ENCODE measurements around the gene SLC37A4. TPM values are rescaled to one million over a fixed set of nuclear protein-coding genes. Genes with fewer than 3 reads are reported as not detected.

Gene SLC37A4
- total RNA-seq, 1 donor from 2014 or later, result 21.2 TPM

DNA sequence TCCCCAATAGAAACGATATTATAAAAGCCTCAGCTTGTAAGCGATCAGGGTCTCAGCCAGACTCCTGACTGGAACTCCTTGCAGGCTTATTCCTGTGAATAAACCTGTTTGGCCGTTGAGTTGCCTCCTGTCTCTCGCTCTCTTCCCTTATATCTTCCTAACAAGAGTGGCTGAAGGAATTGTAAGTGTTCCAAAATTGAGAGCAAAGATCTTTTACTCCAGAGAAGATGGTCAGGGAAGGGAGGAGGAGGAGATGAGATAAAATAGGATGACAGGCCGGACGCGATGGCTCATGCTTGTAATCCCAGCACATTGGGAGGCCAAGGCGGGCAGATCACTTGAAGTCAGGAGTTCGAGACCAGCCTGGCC lies 1.2 kb upstream of the SLC37A4 start:
- H3K9me3 Mint-ChIP-seq (ENCODE audit: unreplicated experiment), result peaks cover 3% of the 10 kb centered on the region
- H3K27me3 Mint-ChIP-seq (ENCODE audit: unreplicated experiment), result peaks cover 5% of the 10 kb centered on the region
- H3K36me3 Mint-ChIP-seq (ENCODE audit: unreplicated experiment), result no peaks in the 10 kb centered on the region
- no peak for TF ChIP-seq CTCF (IDR thresholded peaks at IDR 0.05; ENCODE audit: partially characterized antibody, unreplicated experiment)
- no peak for DNase-seq
- peaks cover 11% of the 10 kb centered on the region for H3K4me1 Mint-ChIP-seq (ENCODE audit: low read depth, unreplicated experiment)
- H3K27ac Mint-ChIP-seq (ENCODE audit: unreplicated experiment), result no peak overlapping the region
- H3K4me3 Mint-ChIP-seq (ENCODE audit: unreplicated experiment), result no peak overlapping the region

DNA sequence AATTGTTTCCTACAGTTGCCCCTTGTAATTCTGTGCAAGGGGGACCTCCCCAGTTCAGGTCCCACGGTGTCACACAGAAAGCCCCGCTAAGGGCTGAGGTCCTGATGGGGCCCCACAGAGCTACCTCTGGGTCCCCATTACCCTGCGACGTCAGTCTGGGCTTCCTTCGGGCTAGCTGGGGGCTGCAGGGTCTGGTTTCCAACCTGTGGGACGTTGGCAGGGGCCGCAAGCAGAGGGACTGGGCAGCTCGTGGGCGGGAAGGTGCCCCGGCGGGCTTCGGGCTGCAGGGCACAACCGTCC lies 698 bp downstream of the SLC37A4 start:
- no peak for DNase-seq
- Mint-ChIP-seq H3K36me3 (ENCODE audit: unreplicated experiment) (no peaks in the 10 kb centered on the region), H3K9me3 (ENCODE audit: unreplicated experiment) (peaks cover 3% of the 10 kb centered on the region), H3K27ac (ENCODE audit: unreplicated experiment) (no peak overlapping the region), H3K4me1 (ENCODE audit: low read depth, unreplicated experiment) (peaks cover 11% of the 10 kb centered on the region), H3K4me3 (ENCODE audit: unreplicated experiment) (peak overlapping the region; percentile 86), H3K27me3 (ENCODE audit: unreplicated experiment) (peaks cover 5% of the 10 kb centered on the region)
- no peak for TF ChIP-seq CTCF (IDR thresholded peaks at IDR 0.05; ENCODE audit: partially characterized antibody, unreplicated experiment)

DNA sequence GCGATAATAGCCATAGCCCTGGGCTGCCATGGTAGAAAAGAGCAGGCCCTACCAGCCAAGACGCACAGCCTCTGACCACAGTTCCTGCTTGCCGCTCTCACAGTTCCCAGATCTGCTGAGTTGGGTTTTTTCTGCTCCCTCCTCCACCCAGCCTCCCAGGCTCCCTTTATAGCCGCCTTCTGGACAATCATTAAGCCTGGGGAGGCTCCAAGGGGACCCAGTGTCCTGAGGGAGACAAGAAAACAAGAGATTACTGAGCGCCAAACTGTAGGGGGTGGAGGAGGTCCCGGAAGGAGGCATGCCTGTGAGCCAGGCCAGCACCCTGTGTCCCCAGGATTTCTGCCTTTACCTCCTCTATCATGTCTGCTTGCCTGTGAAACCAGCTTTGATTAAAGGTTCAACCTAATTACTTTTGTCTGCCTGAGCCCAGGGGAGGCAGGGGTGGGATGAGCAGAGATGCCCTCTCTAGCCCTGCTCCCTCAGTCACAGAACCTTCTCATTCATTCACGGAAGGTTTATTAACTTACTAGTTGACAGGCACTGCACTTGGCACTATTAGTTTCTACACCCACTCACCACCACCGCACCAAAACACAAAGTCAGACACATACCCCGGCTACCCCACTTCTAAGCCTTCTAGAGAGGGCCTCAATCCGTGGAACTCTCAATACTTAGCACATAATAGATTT lies 1.2 kb downstream of the SLC37A4 start:
- peaks cover 5% of the 10 kb centered on the region for H3K27me3 Mint-ChIP-seq (ENCODE audit: unreplicated experiment)
- H3K36me3 Mint-ChIP-seq (ENCODE audit: unreplicated experiment), result no peaks in the 10 kb centered on the region
- H3K27ac Mint-ChIP-seq (ENCODE audit: unreplicated experiment), result peak overlapping the region; percentile 34
- DNase-seq, result no peak
- H3K4me1 Mint-ChIP-seq (ENCODE audit: low read depth, unreplicated experiment), result peaks cover 11% of the 10 kb centered on the region
- H3K4me3 Mint-ChIP-seq (ENCODE audit: unreplicated experiment), result peak overlapping the region; percentile 86
- TF ChIP-seq CTCF (IDR thresholded peaks at IDR 0.05; ENCODE audit: partially characterized antibody, unreplicated experiment), result no peak
- H3K9me3 Mint-ChIP-seq (ENCODE audit: unreplicated experiment), result peaks cover 3% of the 10 kb centered on the region

- Mint-ChIP-seq H3K4me1 (ENCODE audit: low read depth, unreplicated experiment) (peaks cover 11% of the 10 kb centered on the region), H3K36me3 (ENCODE audit: unreplicated experiment) (no peaks in the 10 kb centered on the region), H3K27me3 (ENCODE audit: unreplicated experiment) (peaks cover 5% of the 10 kb centered on the region), H3K4me3 (ENCODE audit: unreplicated experiment) (peak overlapping the region; percentile 86), H3K27ac (ENCODE audit: unreplicated experiment) (peak overlapping the region; percentile 33), H3K9me3 (ENCODE audit: unreplicated experiment) (peaks cover 3% of the 10 kb centered on the region)
- DNase-seq, result no peak
- TF ChIP-seq CTCF (IDR thresholded peaks at IDR 0.05; ENCODE audit: partially characterized antibody, unreplicated experiment), result no peak
Observed at GRCh38 chr11:119029069-119029339, 1.7 kb downstream of the SLC37A4 start.

DNA sequence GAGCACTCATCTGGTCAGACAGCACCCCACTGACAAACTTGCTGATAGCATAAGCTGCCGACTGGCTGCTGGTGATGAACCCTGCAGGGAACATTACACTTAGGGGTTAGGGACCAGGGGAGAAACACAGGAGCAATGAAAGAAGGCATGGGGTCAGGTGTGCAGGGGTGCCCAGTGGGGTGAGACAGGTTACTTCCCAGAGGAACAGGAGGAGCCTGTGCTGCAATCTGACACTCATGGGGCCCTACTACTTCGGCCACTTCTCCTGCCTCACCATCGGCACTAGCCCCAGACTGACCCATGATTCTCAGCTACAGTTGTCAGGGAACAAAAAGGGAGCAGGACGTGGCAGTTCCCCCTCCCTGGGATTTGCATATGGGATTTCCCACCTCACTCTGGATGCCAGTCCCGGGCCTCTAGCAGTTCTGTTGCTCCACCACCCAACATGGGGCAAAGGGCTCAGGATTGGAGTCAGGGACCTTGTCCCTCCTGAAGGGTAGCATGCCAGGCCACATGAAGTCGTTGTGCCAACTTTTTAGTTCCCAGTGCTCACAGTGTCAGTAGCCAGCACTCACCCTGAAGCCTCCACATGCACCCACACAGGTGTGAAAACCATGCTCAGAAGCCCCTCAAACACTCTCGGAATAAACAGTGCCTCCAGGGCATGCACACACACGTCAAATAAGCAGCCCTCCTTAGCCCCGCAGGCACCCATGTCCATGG lies 2.2 kb downstream of the SLC37A4 start:
- Mint-ChIP-seq H3K36me3 (ENCODE audit: unreplicated experiment) (no peaks in the 10 kb centered on the region), H3K4me1 (ENCODE audit: low read depth, unreplicated experiment) (peaks cover 11% of the 10 kb centered on the region), H3K27ac (ENCODE audit: unreplicated experiment) (peak overlapping the region; percentile 33), H3K27me3 (ENCODE audit: unreplicated experiment) (peaks cover 5% of the 10 kb centered on the region), H3K4me3 (ENCODE audit: unreplicated experiment) (peak overlapping the region; percentile 86), H3K9me3 (ENCODE audit: unreplicated experiment) (peaks cover 3% of the 10 kb centered on the region)
- no peak for DNase-seq
- TF ChIP-seq CTCF (IDR thresholded peaks at IDR 0.05; ENCODE audit: partially characterized antibody, unreplicated experiment), result no peak

Measured in glutamatergic neuron (in vitro differentiated cells).